K562 (cell line): ENCODE measurements around the gene SMIM22. TPM values are rescaled to one million over a fixed set of nuclear protein-coding genes. Genes with fewer than 3 reads are reported as not detected.

ENCODE experiments used
- ATAC-seq: fragments of 200-7000 bp; cut with Tn5 transposase; 3 replicates; pipeline ENCODE4 v1.9.1; 2020; ENCODE audit warnings: moderate library complexity
- BruUV-seq: library from RNA; stranded (reverse); fragments of 400-500 nt; replicated peaks from 2 replicates; lab custom pipeline; 2021; lab: Mats Ljungman, UMichigan
- CTCF ChIA-PET: fragments of 300-600 bp; formaldehyde crosslinking; extraction: SDS; loops from one replicate; lab custom pipeline; 2021; ENCODE audit warnings: low intra/inter-chr PET ratio; lab: Yijun Ruan, JAX
- POLR2A ChIA-PET: fragments of 300-600, 350-650 bp; sonication (Branson Sonifier 250); formaldehyde crosslinking; extraction: SDS; loops from one replicate; lab custom pipeline; 2021; ENCODE audit warnings: antibody characterized with exemption, inconsistent platforms; lab: Yijun Ruan, JAX
- DNase-seq, 4 experiments: peaks; one replicate each; pipeline versions ENCODE4 v3.0.0 to v3.0.0-alpha.2; 2011 to 2018; ENCODE audit warnings: low spot score in 3 of 4, mixed read lengths in 3 of 4; ENCODE audit errors: extremely low read depth in 1 of 4
- FAIRE-seq: peaks from 2 replicates; lab custom pipeline; 2011; peaks lifted over from hg19 to GRCh38; lab: Jason Lieb, UNC
- H2AFZ ChIP-seq: 2 replicates; pipeline ENCODE4 v1.6.0; 2011; ENCODE audit warnings: low read depth, low read length, control low read depth, inconsistent platforms
- H3K27ac ChIP-seq: fragments of 200-600 bp; 3 replicates; pipeline ENCODE4 v1.8.0; 2011; ENCODE audit warnings: low read depth, mild to moderate bottlenecking, control low read depth, inconsistent platforms, low read length, moderate library complexity, mixed read lengths; ENCODE audit errors: extremely low read depth
- H3K27me3 ChIP-seq, 2 experiments: fragments of 300-600 bp in 1 of 2; 2 replicates in 1 of 2; 3 replicates in 1 of 2; pipeline versions ENCODE4 v1.6.0 to v1.8.0; 2011; ENCODE audit warnings: inconsistent platforms in 2 of 2, low read length in 2 of 2, mild to moderate bottlenecking in 1 of 2, mixed read lengths in 1 of 2, moderate library complexity in 1 of 2; ENCODE audit not compliant: control insufficient read depth in 2 of 2, insufficient read depth in 2 of 2
- H3K36me3 ChIP-seq: fragments of 300-600 bp; 3 replicates; pipeline ENCODE4 v1.8.0; 2011; ENCODE audit warnings: mild to moderate bottlenecking, low read length, inconsistent platforms; ENCODE audit not compliant: control insufficient read depth, insufficient read depth
- H3K4me1 ChIP-seq, 2 experiments: fragments of 200-600 bp in 1 of 2; replicated peaks in 1 of 2; 2 replicates in 1 of 2; 3 replicates in 1 of 2; pipeline versions ENCODE4 v1.5.1 to v1.8.0; 2011; ENCODE audit warnings: inconsistent platforms in 2 of 2, low read length in 2 of 2, mild to moderate bottlenecking in 1 of 2, mixed read lengths in 1 of 2, moderate library complexity in 1 of 2; ENCODE audit not compliant: control insufficient read depth in 2 of 2, insufficient read depth in 2 of 2
- H3K4me2 ChIP-seq: 2 replicates; pipeline ENCODE4 v1.6.1; 2011; ENCODE audit warnings: low read length, control low read depth, inconsistent platforms, mixed read lengths; ENCODE audit not compliant: insufficient read depth
- H3K4me3 ChIP-seq: fragments of 200-600 bp; sonication (generic), shearing (Covaris generic); 2 replicates; pipeline ENCODE4 v1.5.1; 2016; ENCODE audit warnings: control low read depth, inconsistent platforms
- H3K79me2 ChIP-seq: fragments of 200-600 bp; 3 replicates; pipeline ENCODE4 v1.8.0; 2011; ENCODE audit warnings: low read length, inconsistent platforms; ENCODE audit not compliant: control insufficient read depth, insufficient read depth
- H3K9ac ChIP-seq, 2 experiments: 2 replicates each; pipeline versions ENCODE4 v1.6.0 to v1.6.1; 2011; ENCODE audit warnings: low read depth in 2 of 2, low read length in 2 of 2, control low read depth in 1 of 2, inconsistent platforms in 1 of 2, mild to moderate bottlenecking in 1 of 2, mixed read lengths in 1 of 2; ENCODE audit not compliant: insufficient read depth in 1 of 2
- H3K9me1 ChIP-seq: one replicate; pipeline ENCODE4 v1.6.0; 2011; ENCODE audit warnings: inconsistent platforms, mild to moderate bottlenecking, low read length, moderate library complexity; ENCODE audit not compliant: control insufficient read depth, insufficient read depth
- H3K9me3 ChIP-seq: replicated peaks from 2 replicates; pipeline ENCODE4 v1.5.1; 2011; ENCODE audit warnings: low read depth, low read length, inconsistent platforms; ENCODE audit not compliant: control insufficient read depth, insufficient read depth
- H4K20me1 ChIP-seq: replicated peaks from 2 replicates; pipeline ENCODE4 v1.6.1; 2011; ENCODE audit warnings: low read length, inconsistent platforms, mixed read lengths; ENCODE audit not compliant: control insufficient read depth, insufficient read depth
- CHCHD3 ChIP-seq: fragments of 250-450 bp; sonication (Bioruptor Pico); IDR thresholded peaks from 2 replicates; pipeline ENCODE4 v2.1.2; 2022; ENCODE audit warnings: mild to moderate bottlenecking
- DIDO1 ChIP-seq: fragments of 450-650 bp; IDR thresholded peaks from 2 replicates; pipeline ENCODE4 v1.6.1; 2016; ENCODE audit warnings: low read depth, missing biosample characterization, missing genetic modification characterization
- KDM4B ChIP-seq, 2 experiments: fragments of 450-650 bp in 1 of 2; sonication (generic) in 1 of 2; IDR thresholded peaks; 2 replicates each; pipeline ENCODE4 v1.6.1; 2016 to 2017; ENCODE audit warnings: borderline replicate concordance in 2 of 2, antibody characterized with exemption in 1 of 2, low read depth in 1 of 2, mild to moderate bottlenecking in 1 of 2
- NR3C1 ChIP-seq: sonication (generic); formaldehyde crosslinking; IDR thresholded peaks from 2 replicates; pipeline ENCODE4 v1.8.1; 2022; ENCODE audit warnings: missing genetic modification reagents
- PHB2 ChIP-seq: fragments of 450-650 bp; IDR thresholded peaks from 2 replicates; pipeline ENCODE4 v1.6.1; 2017; ENCODE audit warnings: low read depth
- POLR2G ChIP-seq: fragments of 200-400 bp; formaldehyde crosslinking; IDR thresholded peaks from 2 replicates; pipeline ENCODE4 v1.6.1; 2017; ENCODE audit warnings: low read depth, mild to moderate bottlenecking, antibody characterized with exemption, low read length, moderate library complexity
- SLC30A9 ChIP-seq: fragments of 250-450 bp; sonication (Bioruptor Pico); IDR thresholded peaks from 2 replicates; pipeline ENCODE4 v1.8.0; 2022; ENCODE audit warnings: mild to moderate bottlenecking, moderate library complexity
- TFAM ChIP-seq: fragments of 250-450 bp; sonication (Bioruptor Pico); conservative IDR thresholded peaks from 2 replicates; pipeline ENCODE4 v1.5.0; 2021; ENCODE audit warnings: mild to moderate bottlenecking, moderate library complexity
- ZBED1 ChIP-seq: IDR thresholded peaks from 2 replicates; pipeline ENCODE4 v1.6.1; 2014
- WGBS: fragments of 100-300 bp; shearing (Covaris generic); methylation state at CpG from one replicate; pipeline ENCODE4 v1.1.6; 2016; ENCODE audit warnings: low coverage, mixed read lengths; ENCODE audit not compliant: insufficient coverage; ENCODE audit errors: missing lambda C conversion rate; 5-methylcytosine and 5-hydroxymethylcytosine counted together
- in situ Hi-C: fragments of 300-500 bp; cut with MboI; formaldehyde crosslinking; loops from 4 replicates; pipeline ENCODE4 v1.15.0; 2018; ENCODE audit warnings: inconsistent platforms, mixed read lengths
- intact Hi-C: fragments of 100-400 bp; cut with micrococcal nuclease; formaldehyde crosslinking; loops from 2 replicates; pipeline ENCODE4 v1.14.2; 2022
- polyA plus RNA-seq, 8 experiments: library from polyadenylated mRNA; depleted of rRNA in 4 of 8; stranded (reverse) in 5 of 8; unstranded in 3 of 8; fragments of >200 nt; fragmentation: Nextera tagmentation in 2 of 8; fragmentation: Illumina TruSeq in 1 of 8; extraction: Ambion mirVana in 2 of 8; extraction: Trizol in 1 of 8; gene quantifications; 2 replicates each; pipeline versions ENCODE4 v1.2.1 to v1.2.3, GENCODE V29; 2011 to 2014; ENCODE audit warnings: inconsistent platforms in 1 of 8, missing spikeins in 1 of 8
- total RNA-seq, 7 experiments: library from RNA; depleted of rRNA in 6 of 7; stranded (reverse); fragments of >200 nt in 6 of 7; fragmentation: Illumina TruSeq in 2 of 7; extraction: Trizol in 2 of 7; gene quantifications; 2 replicates each; pipeline versions ENCODE4 v1.2.1 to v1.2.3, GENCODE V29; 2011 to 2021; ENCODE audit warnings: low replicate concordance in 1 of 7
- TF ChIP-seq, protein P1 (sequence below): fragments of 200-800 bp; sonication (Bioruptor generic); IDR thresholded peaks from 2 replicates; pipeline ENCODE4 v1.6.1; 2016; ENCODE audit warnings: missing genetic modification characterization, missing compliant biosample characterization

Gene SMIM22
- total and polyA plus RNA-seq, 9 of the 15 experiments (the other 6 are each of a cell fraction or from before 2014, with no cell fraction given), result not detected

- Histone ChIP-seq H4K20me1 (no peaks in the 10 kb centered on the region), H3K9me3 (no peaks in the 10 kb centered on the region), H2AFZ (no peak overlapping the region), H3K4me1 (peaks cover 0 to 28% of the 10 kb centered on the region in 2 experiments; a peak in 2 of 5 replicates), H3K4me2 (no peak overlapping the region), H3K27ac (no peak overlapping the region), H3K27me3 (no peaks in the 10 kb centered on the region), H3K36me3 (peaks cover 8% of the 10 kb centered on the region; the same call in 1 of the 3 replicates), H3K79me2 (no peaks in the 10 kb centered on the region), H3K9ac (peak overlapping the region in 1 of 2 experiments; percentile 57; a peak in 1 of 4 replicates), H3K9me1 (no peaks in the 10 kb centered on the region), H3K4me3 (no peak overlapping the region)
- ChIA-PET POLR2A (no interaction called here), CTCF (no interaction called here)
- no peak for ATAC-seq
- intact Hi-C loops, result no loop called here
- 75% methylated on average over 8 of the region's 8 CpGs for WGBS
- FAIRE-seq, result no peak
- TF ChIP-seq DIDO1, result no peak
- no peak for TF ChIP-seq TFAM (CRISPR knock-in tag)
- TF ChIP-seq CHCHD3, result no peak
- TF ChIP-seq PHB2, result no peak
- TF ChIP-seq KDM4B (IDR thresholded peaks at IDR 0.05; ENCODE audit: borderline replicate concordance in 2 of 2, low read depth in 1 of 2), result no peak
- no peak for TF ChIP-seq NR3C1 (CRISPR knock-in tag)
- no peak for TF ChIP-seq POLR2G
- no peak for TF ChIP-seq ZBED1
- TF ChIP-seq, protein P1, sequence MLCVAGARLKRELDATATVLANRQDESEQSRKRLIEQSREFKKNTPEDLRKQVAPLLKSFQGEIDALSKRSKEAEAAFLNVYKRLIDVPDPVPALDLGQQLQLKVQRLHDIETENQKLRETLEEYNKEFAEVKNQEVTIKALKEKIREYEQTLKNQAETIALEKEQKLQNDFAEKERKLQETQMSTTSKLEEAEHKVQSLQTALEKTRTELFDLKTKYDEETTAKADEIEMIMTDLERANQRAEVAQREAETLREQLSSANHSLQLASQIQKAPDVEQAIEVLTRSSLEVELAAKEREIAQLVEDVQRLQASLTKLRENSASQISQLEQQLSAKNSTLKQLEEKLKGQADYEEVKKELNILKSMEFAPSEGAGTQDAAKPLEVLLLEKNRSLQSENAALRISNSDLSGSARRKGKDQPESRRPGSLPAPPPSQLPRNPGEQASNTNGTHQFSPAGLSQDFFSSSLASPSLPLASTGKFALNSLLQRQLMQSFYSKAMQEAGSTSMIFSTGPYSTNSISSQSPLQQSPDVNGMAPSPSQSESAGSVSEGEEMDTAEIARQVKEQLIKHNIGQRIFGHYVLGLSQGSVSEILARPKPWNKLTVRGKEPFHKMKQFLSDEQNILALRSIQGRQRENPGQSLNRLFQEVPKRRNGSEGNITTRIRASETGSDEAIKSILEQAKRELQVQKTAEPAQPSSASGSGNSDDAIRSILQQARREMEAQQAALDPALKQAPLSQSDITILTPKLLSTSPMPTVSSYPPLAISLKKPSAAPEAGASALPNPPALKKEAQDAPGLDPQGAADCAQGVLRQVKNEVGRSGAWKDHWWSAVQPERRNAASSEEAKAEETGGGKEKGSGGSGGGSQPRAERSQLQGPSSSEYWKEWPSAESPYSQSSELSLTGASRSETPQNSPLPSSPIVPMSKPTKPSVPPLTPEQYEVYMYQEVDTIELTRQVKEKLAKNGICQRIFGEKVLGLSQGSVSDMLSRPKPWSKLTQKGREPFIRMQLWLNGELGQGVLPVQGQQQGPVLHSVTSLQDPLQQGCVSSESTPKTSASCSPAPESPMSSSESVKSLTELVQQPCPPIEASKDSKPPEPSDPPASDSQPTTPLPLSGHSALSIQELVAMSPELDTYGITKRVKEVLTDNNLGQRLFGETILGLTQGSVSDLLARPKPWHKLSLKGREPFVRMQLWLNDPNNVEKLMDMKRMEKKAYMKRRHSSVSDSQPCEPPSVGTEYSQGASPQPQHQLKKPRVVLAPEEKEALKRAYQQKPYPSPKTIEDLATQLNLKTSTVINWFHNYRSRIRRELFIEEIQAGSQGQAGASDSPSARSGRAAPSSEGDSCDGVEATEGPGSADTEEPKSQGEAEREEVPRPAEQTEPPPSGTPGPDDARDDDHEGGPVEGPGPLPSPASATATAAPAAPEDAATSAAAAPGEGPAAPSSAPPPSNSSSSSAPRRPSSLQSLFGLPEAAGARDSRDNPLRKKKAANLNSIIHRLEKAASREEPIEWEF (CRISPR knock-in tag), result no peak
- no peak for TF ChIP-seq SLC30A9 (CRISPR knock-in tag)
- in situ Hi-C loops, result no loop called here
- no TSS peak for BruUV-seq
- DNase-seq, result no peak
Measured at GRCh38 chr16:4746215-4746614, 49.0 kb upstream of the SMIM22 start.
